Endodermal cell (in vitro differentiated cells): ENCODE results near the gene KHK. TPM values are rescaled to one million over a fixed set of nuclear protein-coding genes. Genes with fewer than 3 reads are reported as not detected.

Experiments used
- DNase-seq: peaks from one replicate; pipeline ENCODE4 v3.0.0-alpha.2; 2017
- H3K27ac ChIP-seq: 2 replicates; pipeline ENCODE4 v1.5.1; 2013; ENCODE audit warnings: mild to moderate bottlenecking, low read depth, low read length, moderate library complexity
- H3K27me3 ChIP-seq: 2 replicates; pipeline ENCODE4 v1.6.1; 2013; ENCODE audit warnings: mild to moderate bottlenecking, low read length, moderate library complexity; ENCODE audit not compliant: insufficient read depth, control insufficient read depth, poor library complexity, severe bottlenecking
- H3K36me3 ChIP-seq: 2 replicates; pipeline ENCODE4 v1.7.0; 2013; ENCODE audit warnings: mild to moderate bottlenecking, low read length, moderate library complexity; ENCODE audit not compliant: control insufficient read depth, insufficient read depth
- H3K4me1 ChIP-seq: one replicate; pipeline ENCODE4 v1.7.0; 2013; ENCODE audit warnings: low read length; ENCODE audit not compliant: control insufficient read depth, insufficient read depth
- H3K4me3 ChIP-seq: 2 replicates; pipeline ENCODE4 v1.5.1; 2013; ENCODE audit warnings: mild to moderate bottlenecking, low read length, moderate library complexity
- H3K9ac ChIP-seq: 2 replicates; pipeline ENCODE4 v1.6.1; 2013; ENCODE audit warnings: mild to moderate bottlenecking, low read length, moderate library complexity; ENCODE audit not compliant: poor library complexity, severe bottlenecking; ENCODE audit errors: extremely low read depth
- H3K9me3 ChIP-seq: 2 replicates; pipeline ENCODE4 v1.6.1; 2013; ENCODE audit warnings: mild to moderate bottlenecking, low read length, moderate library complexity; ENCODE audit not compliant: control insufficient read depth
- H3K27ac Mint-ChIP-seq: 2 replicates; pipeline ENCODE4 v1.8.0; 2020; ENCODE audit warnings: mixed read lengths
- H3K27me3 Mint-ChIP-seq: 2 replicates; pipeline ENCODE4 v1.8.0; 2021; ENCODE audit warnings: mild to moderate bottlenecking, mixed read lengths; ENCODE audit not compliant: insufficient read depth
- H3K36me3 Mint-ChIP-seq: 2 replicates; pipeline ENCODE4 v1.8.0; 2020; ENCODE audit warnings: low read depth, mixed read lengths
- H3K4me1 Mint-ChIP-seq: 2 replicates; pipeline ENCODE4 v1.8.0; 2020; ENCODE audit warnings: mixed read lengths
- H3K4me3 Mint-ChIP-seq: 2 replicates; pipeline ENCODE4 v1.8.0; 2020; ENCODE audit warnings: mild to moderate bottlenecking, moderate library complexity, mixed read lengths
- H3K9me3 Mint-ChIP-seq: 2 replicates; pipeline ENCODE4 v1.8.0; 2020; ENCODE audit warnings: mild to moderate bottlenecking, mixed read lengths
- WGBS, 2 experiments: methylation state at CpG; one replicate each; pipeline versions ENCODE4 v1.1.5 to v1.1.7; 2013; ENCODE audit warnings: missing lambda C conversion rate in 2 of 2, mixed read lengths in 1 of 2; ENCODE audit not compliant: insufficient coverage in 1 of 2, insufficient read length in 1 of 2; 5-methylcytosine and 5-hydroxymethylcytosine counted together
- total RNA-seq, 2 donors: library from RNA; stranded (reverse); fragmentation: NEBNext Ultra II Directional in 1 of 2; extraction: Animal tissue kit (Norgen Biotek cat#: 25700) in 1 of 2; gene quantifications; 2 replicates in 1 of 2; 3 replicates in 1 of 2; pipeline ENCODE4 v1.2.1, GENCODE V29; 2021
- TF ChIP-seq, protein P1 (sequence below): fragments of 200-600 bp; sonication (generic); conservative IDR thresholded peaks from 2 replicates; pipeline ENCODE4 v1.5.0; 2021; ENCODE audit warnings: antibody characterized with exemption, mild to moderate bottlenecking

The KHK gene
- total RNA-seq, 2 donors from 2014 or later, result 3.3 to 3.9 TPM

DNA sequence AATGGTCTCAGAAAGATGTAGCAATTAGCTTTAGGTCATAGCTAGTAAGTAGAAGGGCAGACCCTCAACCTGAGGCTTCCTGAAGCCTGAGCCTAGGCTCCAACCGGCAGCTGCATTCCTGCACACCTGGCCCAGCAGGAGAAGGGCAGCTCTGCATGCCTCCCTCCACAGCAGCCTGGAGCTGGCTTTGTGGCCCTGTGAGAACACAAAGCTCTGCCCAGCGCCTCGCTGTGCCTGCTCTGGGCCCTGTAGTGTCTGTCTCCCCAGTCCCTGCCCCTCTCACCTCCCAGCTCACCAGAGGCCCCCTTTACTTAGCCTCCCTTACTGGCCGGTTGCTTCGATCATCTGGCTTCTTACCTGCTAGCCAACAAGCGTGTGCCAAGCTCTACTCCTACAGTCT is 47.1 kb upstream of the KHK start:
- Histone ChIP-seq H3K36me3 (peaks cover 65% of the 10 kb centered on the region), H3K27me3 (no peaks in the 10 kb centered on the region), H3K9ac (no peak overlapping the region), H3K4me1 (no peaks in the 10 kb centered on the region), H3K27ac (no peak overlapping the region), H3K9me3 (no peaks in the 10 kb centered on the region), H3K4me3 (no peak overlapping the region)
- no peak overlapping the region for H3K27ac Mint-ChIP-seq
- H3K4me1 Mint-ChIP-seq, result no peaks in the 10 kb centered on the region
- WGBS, 2 experiments, result 90% methylated on average over 3 to 6 of the region's 6 CpGs
- H3K4me3 Mint-ChIP-seq, result no peak overlapping the region
- no peaks in the 10 kb centered on the region for H3K9me3 Mint-ChIP-seq
- DNase-seq, result no peak
- TF ChIP-seq, protein P1, sequence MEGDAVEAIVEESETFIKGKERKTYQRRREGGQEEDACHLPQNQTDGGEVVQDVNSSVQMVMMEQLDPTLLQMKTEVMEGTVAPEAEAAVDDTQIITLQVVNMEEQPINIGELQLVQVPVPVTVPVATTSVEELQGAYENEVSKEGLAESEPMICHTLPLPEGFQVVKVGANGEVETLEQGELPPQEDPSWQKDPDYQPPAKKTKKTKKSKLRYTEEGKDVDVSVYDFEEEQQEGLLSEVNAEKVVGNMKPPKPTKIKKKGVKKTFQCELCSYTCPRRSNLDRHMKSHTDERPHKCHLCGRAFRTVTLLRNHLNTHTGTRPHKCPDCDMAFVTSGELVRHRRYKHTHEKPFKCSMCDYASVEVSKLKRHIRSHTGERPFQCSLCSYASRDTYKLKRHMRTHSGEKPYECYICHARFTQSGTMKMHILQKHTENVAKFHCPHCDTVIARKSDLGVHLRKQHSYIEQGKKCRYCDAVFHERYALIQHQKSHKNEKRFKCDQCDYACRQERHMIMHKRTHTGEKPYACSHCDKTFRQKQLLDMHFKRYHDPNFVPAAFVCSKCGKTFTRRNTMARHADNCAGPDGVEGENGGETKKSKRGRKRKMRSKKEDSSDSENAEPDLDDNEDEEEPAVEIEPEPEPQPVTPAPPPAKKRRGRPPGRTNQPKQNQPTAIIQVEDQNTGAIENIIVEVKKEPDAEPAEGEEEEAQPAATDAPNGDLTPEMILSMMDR, result no peak
- peaks cover 68% of the 10 kb centered on the region for H3K36me3 Mint-ChIP-seq
- no peaks in the 10 kb centered on the region for H3K27me3 Mint-ChIP-seq

DNA sequence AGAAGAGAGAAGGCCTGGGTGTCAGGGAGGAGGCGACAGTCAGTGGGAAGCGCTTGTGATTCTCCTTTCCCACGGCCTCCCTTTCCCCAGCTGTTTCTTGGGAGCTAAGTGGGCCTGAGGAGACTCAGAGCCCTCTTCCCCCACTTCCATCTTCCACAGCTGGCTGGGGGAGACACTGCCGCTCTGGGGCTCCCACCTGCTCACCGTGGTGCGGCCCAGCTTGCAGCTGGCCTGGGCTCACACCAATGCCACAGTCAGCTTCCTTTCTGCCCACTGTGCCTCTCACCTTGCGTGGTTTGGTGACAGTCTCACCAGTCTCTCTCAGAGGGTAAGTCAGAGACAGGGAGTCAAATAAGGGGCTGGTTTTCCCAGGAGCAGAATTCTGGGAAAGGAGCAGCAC is 46.7 kb upstream of the KHK start:
- no peak for DNase-seq
- H3K4me1 ChIP-seq, result no peaks in the 10 kb centered on the region
- Mint-ChIP-seq H3K4me3 (no peak overlapping the region), H3K27me3 (no peaks in the 10 kb centered on the region), H3K36me3 (peaks cover 68% of the 10 kb centered on the region), H3K27ac (no peak overlapping the region), H3K9me3 (no peaks in the 10 kb centered on the region), H3K4me1 (no peaks in the 10 kb centered on the region)
- TF ChIP-seq, protein P1, result no peak
- no peak overlapping the region for H3K4me3 ChIP-seq
- H3K27ac ChIP-seq, result no peak overlapping the region
- WGBS, 2 experiments, result 96 to 97% methylated on average over 6 to 7 of the region's 7 CpGs
- no peak overlapping the region for H3K9ac ChIP-seq
- H3K27me3 ChIP-seq, result no peaks in the 10 kb centered on the region
- no peaks in the 10 kb centered on the region for H3K9me3 ChIP-seq
- H3K36me3 ChIP-seq, result peaks cover 65% of the 10 kb centered on the region

DNA sequence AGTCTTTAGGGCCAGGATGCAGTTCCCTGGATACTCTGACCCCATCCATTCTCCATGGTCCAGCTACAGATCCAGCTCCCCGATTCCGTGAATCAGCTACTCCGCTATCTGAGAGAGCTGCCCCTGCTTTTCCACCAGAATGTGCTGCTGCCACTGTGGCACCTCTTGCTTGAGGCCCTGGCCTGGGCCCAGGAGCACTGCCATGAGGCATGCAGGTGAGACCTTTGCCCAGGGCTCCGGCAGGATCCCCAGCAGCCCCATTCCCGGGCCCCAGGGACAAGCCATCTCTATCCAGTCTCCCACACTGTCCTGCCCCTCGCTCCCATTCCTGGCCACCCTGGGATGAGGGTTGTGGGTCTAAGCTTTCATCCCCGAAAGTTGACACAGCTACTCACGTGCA is 46.3 kb upstream of the KHK start:
- TF ChIP-seq, protein P1, result no peak
- H3K4me3 Mint-ChIP-seq, result no peak overlapping the region
- no peak overlapping the region for H3K27ac Mint-ChIP-seq
- no peak for DNase-seq
- Histone ChIP-seq H3K4me3 (no peak overlapping the region), H3K36me3 (peaks cover 61% of the 10 kb centered on the region), H3K4me1 (no peaks in the 10 kb centered on the region), H3K9me3 (no peaks in the 10 kb centered on the region), H3K27ac (no peak overlapping the region), H3K9ac (no peak overlapping the region), H3K27me3 (no peaks in the 10 kb centered on the region)
- H3K27me3 Mint-ChIP-seq, result no peaks in the 10 kb centered on the region
- WGBS, 2 experiments, result 93 to 100% methylated on average over 6 to 8 of the region's 8 CpGs
- no peaks in the 10 kb centered on the region for H3K9me3 Mint-ChIP-seq
- peaks cover 63% of the 10 kb centered on the region for H3K36me3 Mint-ChIP-seq
- H3K4me1 Mint-ChIP-seq, result no peaks in the 10 kb centered on the region
